GM19023 (cell line): Measurements from ENCODE around the gene ANKRD9.

Experiments used
- ATAC-seq: cut with Tn5 transposase; IDR thresholded peaks from one replicate; pipeline ENCODE4 v1.9.1; 2021; ENCODE audit warnings: mild to moderate bottlenecking, moderate library complexity; ENCODE audit not compliant: unreplicated experiment

The ANKRD9 gene

DNA sequence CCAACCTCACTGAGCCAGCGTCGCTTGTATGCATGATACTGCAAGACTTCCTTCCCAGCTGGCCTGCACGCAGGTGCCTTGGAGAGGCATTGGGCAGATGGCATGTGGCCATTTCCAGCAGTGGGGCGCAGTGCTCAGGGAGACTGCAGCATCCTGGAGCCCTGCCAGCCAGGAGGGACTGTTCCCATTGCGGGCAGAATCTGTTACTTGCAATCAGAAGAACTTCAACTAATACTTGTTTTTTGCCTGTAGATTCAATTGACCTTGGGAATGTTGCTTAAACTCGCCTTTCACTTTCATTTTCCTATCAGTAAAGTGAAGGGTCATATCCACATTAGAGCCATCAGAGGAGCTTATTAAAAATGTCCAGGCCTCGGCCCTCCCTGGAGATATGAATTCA, 29.8 kb downstream of the ANKRD9 start:
- no peak for ATAC-seq

GRCh38 chr14:102479107-102479506, 30.5 kb downstream of the ANKRD9 start:
- no peak for ATAC-seq

DNA sequence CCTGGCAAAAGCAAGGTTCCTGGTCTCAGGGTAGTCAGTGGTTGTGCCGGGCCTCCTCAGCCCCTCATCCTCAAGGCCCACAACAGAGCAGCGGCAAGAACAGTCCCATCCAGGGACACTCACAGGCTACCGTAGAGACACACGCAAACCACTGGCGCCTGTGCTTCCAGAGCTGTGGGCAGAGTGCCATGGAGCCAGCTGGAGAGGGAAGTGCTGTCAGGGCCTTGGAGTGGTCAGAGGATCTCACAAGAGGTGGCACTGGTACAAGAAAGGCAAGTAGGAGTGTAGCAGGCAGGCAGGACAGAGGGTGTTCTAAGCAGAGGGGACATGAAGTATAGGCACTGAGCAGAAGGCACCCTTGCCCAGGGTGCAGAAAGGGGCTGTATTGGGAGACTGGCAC, 34.6 kb downstream of the ANKRD9 start:
- ATAC-seq = no peak

GRCh38 chr14:102473559-102473958, 36.0 kb downstream of the ANKRD9 start:
- no peak for ATAC-seq

- ATAC-seq = no peak
Observed at GRCh38 chr14:102472791-102473150, 36.8 kb downstream of the ANKRD9 start.

- no peak for ATAC-seq
Observed at GRCh38 chr14:102471921-102472790, 37.4 kb downstream of the ANKRD9 start.

DNA sequence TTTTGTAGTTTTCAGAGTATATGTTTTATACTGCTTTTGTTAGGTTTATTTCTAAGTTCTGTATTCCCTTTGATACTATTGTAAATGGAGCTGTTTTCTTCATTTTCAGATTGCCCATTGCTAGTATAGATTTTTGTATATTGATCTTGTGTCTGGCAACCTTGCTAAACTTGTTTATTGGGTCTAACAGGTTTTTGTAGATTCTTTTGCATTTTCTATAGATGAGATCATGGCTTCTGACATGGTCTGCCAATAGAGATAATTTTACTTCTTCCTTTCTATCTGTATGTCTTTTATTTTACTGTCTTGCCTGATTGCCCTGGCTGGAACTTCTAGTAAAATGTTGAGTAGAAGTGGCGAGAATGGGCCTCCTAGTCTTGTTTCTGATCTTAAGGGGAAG, 40.3 kb downstream of the ANKRD9 start:
- no peak for ATAC-seq

- no peak for ATAC-seq
Observed at GRCh38 chr14:102464846-102465341, 44.7 kb downstream of the ANKRD9 start.

- ATAC-seq = no peak
Observed at GRCh38 chr14:102464006-102464405, 45.6 kb downstream of the ANKRD9 start.

GRCh38 chr14:102462391-102462790, 47.2 kb downstream of the ANKRD9 start:
- no peak for ATAC-seq

DNA sequence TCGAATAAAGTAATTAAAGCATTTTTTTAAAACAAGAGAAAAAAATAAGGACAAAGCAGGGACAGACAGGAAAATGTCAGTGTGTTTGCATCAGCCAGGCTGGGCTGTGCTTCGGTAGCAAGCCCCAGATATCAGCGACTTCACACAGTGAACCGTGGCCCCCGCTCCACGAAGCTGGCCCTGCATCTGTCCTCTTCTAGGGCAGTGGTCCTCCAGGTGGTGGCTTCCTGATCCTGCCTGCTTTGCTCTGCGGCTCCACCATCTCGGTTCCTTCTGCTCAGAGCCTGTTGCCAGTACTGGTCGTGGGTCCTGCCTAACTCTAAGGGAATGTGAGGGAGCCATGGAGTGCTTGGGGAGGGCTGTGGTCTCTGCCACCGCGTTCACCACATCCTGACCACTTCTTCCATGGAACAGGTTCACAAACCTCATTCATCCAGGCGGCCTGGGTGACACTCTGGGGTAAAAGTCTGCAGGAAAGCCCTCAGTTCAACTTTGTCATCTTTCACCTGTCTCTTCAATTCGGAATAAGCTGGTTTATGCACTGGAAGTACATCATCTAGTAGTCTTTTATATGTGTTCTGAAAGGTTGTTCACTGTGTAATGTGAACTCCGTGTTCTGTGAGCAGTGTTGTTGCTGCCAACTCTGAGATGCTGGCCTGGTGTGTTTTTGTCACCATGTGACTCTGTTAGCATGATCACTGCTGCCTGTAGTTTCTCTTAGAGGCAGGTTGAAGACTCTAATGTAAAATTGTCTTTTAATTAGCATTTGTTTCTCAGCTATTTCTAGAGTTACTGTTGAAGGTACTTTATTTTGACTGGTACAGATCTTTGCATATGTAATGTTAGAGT, 47.9 kb downstream of the ANKRD9 start:
- no peak for ATAC-seq

GRCh38 chr14:102457509-102457908, 52.1 kb downstream of the ANKRD9 start:
- no peak for ATAC-seq

- ATAC-seq = no peak
Observed at GRCh38 chr14:102454711-102455110, 54.9 kb downstream of the ANKRD9 start.

- no peak for ATAC-seq
Observed at GRCh38 chr14:102452302-102452701, 57.3 kb downstream of the ANKRD9 start.
